ENCODE measurements around the gene ANO7. TPM values are rescaled to one million over a fixed set of nuclear protein-coding genes. Genes with fewer than 3 reads are reported as not detected.

The ANO7 gene
- total RNA-seq, 1 experiment from 2014 or later: 4.1 TPM

DNA sequence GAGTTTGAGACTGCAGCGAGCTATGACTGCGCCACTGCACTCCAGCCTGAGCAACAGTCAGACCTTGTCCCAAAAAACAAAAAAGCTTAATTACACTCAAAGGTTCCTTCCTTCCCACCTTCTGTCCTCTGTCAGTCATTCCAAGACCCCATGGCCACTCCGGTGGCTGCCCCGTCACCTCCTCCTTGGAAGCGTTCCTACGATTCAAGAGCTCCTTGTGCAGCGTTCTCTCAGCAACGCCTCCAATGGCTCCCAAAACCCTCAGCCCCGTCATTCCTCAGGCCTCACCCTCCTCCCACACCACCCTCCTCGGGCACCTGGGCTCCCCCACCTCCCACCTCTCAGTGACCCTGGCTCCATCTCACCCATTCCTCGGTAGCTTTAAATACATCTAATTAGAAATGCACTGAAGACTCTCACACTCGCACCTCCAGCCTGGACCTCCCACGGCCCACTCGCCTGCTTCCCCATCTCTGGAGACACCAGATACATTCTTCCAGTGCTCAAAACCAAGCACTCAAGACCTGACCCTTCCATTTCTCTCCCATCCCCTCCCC is 47.2 kb upstream of the ANO7 start:
- Mint-ChIP-seq H3K27ac (ENCODE audit: unreplicated experiment) (no peak overlapping the region), H3K27me3 (ENCODE audit: insufficient read depth, unreplicated experiment) (no peaks in the 10 kb centered on the region), H3K4me1 (ENCODE audit: low read depth, unreplicated experiment) (no peaks in the 10 kb centered on the region), H3K36me3 (ENCODE audit: insufficient read depth, unreplicated experiment) (no peaks in the 10 kb centered on the region), H3K4me3 (ENCODE audit: unreplicated experiment) (no peak overlapping the region), H3K9me3 (ENCODE audit: unreplicated experiment) (no peaks in the 10 kb centered on the region)
- POLR2A ChIA-PET: no interaction called here
- intact Hi-C loops (cut with micrococcal nuclease; ENCODE audit: unreplicated experiment): no loop called here
- TF ChIP-seq, protein P1, sequence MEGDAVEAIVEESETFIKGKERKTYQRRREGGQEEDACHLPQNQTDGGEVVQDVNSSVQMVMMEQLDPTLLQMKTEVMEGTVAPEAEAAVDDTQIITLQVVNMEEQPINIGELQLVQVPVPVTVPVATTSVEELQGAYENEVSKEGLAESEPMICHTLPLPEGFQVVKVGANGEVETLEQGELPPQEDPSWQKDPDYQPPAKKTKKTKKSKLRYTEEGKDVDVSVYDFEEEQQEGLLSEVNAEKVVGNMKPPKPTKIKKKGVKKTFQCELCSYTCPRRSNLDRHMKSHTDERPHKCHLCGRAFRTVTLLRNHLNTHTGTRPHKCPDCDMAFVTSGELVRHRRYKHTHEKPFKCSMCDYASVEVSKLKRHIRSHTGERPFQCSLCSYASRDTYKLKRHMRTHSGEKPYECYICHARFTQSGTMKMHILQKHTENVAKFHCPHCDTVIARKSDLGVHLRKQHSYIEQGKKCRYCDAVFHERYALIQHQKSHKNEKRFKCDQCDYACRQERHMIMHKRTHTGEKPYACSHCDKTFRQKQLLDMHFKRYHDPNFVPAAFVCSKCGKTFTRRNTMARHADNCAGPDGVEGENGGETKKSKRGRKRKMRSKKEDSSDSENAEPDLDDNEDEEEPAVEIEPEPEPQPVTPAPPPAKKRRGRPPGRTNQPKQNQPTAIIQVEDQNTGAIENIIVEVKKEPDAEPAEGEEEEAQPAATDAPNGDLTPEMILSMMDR (IDR thresholded peaks at IDR 0.05; ENCODE audit: insufficient read depth in 1 of 2, low read depth in 1 of 2, low read length in 1 of 2, severe bottlenecking in 1 of 2, unreplicated experiment in 1 of 2): no peak
- Histone ChIP-seq H3K36me3 (ENCODE audit: control insufficient read depth, insufficient read depth, low read length) (no peaks in the 10 kb centered on the region), H3K4me1 (no peaks in the 10 kb centered on the region), H3K27me3 (replicated peaks; ENCODE audit: control insufficient read depth, insufficient read depth, low read length) (no peaks in the 10 kb centered on the region), H3K9me3 (no peaks in the 10 kb centered on the region), H3K4me3 (ENCODE audit: low read depth, low read length) (no peak overlapping the region)
- no peak for DNase-seq
- no TSS peak for BruUV-seq (replicated peaks)
- CTCF ChIA-PET: no interaction called here

DNA sequence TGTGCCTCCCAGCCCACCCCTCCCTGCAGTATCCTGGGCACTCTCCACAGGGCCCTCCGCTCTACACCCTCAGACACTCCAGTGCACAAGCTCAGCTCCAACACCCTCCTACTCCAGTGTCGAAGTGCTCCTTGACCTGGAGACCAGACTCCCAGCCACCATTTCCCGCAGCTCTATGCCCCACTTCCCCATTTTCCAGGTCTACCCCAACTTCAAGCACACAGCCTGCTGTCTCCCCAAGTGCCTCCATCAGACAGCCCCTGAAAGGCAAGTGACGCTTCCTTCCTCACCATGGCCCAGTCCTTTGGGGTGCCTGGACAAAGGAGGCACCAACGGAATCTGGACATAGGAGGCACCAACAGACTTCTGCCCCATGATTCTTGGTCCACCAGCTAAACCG is 46.4 kb upstream of the ANO7 start:
- intact Hi-C loops (cut with micrococcal nuclease; ENCODE audit: unreplicated experiment): no loop called here
- CTCF ChIA-PET: no interaction called here

DNA sequence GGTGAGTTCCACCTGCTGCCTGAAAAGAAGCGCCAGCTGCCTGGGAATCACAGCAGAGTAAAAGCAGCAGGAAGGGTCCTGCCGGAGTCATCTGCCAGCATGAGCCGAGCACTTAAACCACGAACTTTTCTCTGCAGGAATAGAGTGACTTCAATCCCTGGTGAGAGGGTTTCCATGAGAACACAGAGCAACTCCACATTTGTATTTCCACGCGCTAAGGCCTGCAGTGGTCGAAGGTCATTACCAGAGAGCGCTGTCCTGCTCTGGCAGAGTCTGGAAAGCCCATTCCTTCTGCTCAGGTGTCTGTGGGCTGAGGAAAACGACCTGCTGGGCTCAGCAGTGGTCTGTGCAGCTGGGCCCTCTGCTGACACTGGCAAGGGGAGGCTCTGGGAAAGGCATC is 45.9 kb upstream of the ANO7 start:
- no peak overlapping the region for H3K4me3 Mint-ChIP-seq (ENCODE audit: unreplicated experiment)
- no peaks in the 10 kb centered on the region for H3K4me1 ChIP-seq
- H3K4me1 Mint-ChIP-seq (ENCODE audit: low read depth, unreplicated experiment): no peaks in the 10 kb centered on the region
- H3K9me3 ChIP-seq: no peaks in the 10 kb centered on the region
- no peaks in the 10 kb centered on the region for H3K9me3 Mint-ChIP-seq (ENCODE audit: unreplicated experiment)
- no peak overlapping the region for H3K27ac Mint-ChIP-seq (ENCODE audit: unreplicated experiment)
- DNase-seq: no peak
- ChIA-PET POLR2A (no interaction called here), CTCF (no interaction called here)
- no peak overlapping the region for H3K4me3 ChIP-seq (ENCODE audit: low read depth, low read length)
- intact Hi-C loops (cut with micrococcal nuclease; ENCODE audit: unreplicated experiment): no loop called here
- no peaks in the 10 kb centered on the region for H3K27me3 Mint-ChIP-seq (ENCODE audit: insufficient read depth, unreplicated experiment)
- TF ChIP-seq, protein P1 (IDR thresholded peaks at IDR 0.05; ENCODE audit: insufficient read depth in 1 of 2, low read depth in 1 of 2, low read length in 1 of 2, severe bottlenecking in 1 of 2, unreplicated experiment in 1 of 2): no peak
- BruUV-seq (replicated peaks): no TSS peak
- H3K36me3 Mint-ChIP-seq (ENCODE audit: insufficient read depth, unreplicated experiment): no peaks in the 10 kb centered on the region
- no peaks in the 10 kb centered on the region for H3K27me3 ChIP-seq (replicated peaks; ENCODE audit: control insufficient read depth, insufficient read depth, low read length)
- H3K36me3 ChIP-seq (ENCODE audit: control insufficient read depth, insufficient read depth, low read length): no peaks in the 10 kb centered on the region

More for the DNA sequence above, 46.4 kb upstream of the ANO7 start:
- no peak overlapping the region for H3K4me3 Mint-ChIP-seq (ENCODE audit: unreplicated experiment)
- no peak for DNase-seq
- no peaks in the 10 kb centered on the region for H3K36me3 ChIP-seq (ENCODE audit: control insufficient read depth, insufficient read depth, low read length)
- H3K4me1 ChIP-seq: no peaks in the 10 kb centered on the region
- no peaks in the 10 kb centered on the region for H3K9me3 ChIP-seq
- no peak overlapping the region for H3K27ac Mint-ChIP-seq (ENCODE audit: unreplicated experiment)
- no peaks in the 10 kb centered on the region for H3K27me3 Mint-ChIP-seq (ENCODE audit: insufficient read depth, unreplicated experiment)
- no peaks in the 10 kb centered on the region for H3K9me3 Mint-ChIP-seq (ENCODE audit: unreplicated experiment)
- no peaks in the 10 kb centered on the region for H3K4me1 Mint-ChIP-seq (ENCODE audit: low read depth, unreplicated experiment)
- BruUV-seq (replicated peaks): no TSS peak
- POLR2A ChIA-PET: no interaction called here
- H3K36me3 Mint-ChIP-seq (ENCODE audit: insufficient read depth, unreplicated experiment): no peaks in the 10 kb centered on the region
- no peaks in the 10 kb centered on the region for H3K27me3 ChIP-seq (replicated peaks; ENCODE audit: control insufficient read depth, insufficient read depth, low read length)
- no peak overlapping the region for H3K4me3 ChIP-seq (ENCODE audit: low read depth, low read length)
- TF ChIP-seq, protein P1 (IDR thresholded peaks at IDR 0.05; ENCODE audit: insufficient read depth in 1 of 2, low read depth in 1 of 2, low read length in 1 of 2, severe bottlenecking in 1 of 2, unreplicated experiment in 1 of 2): no peak

All from Caco-2 (cell line).